ENCODE results near the gene CA4.

- TF ChIP-seq POLR2AphosphoS5 (IDR thresholded peaks at IDR 0.05; ENCODE audit: low read depth, low read length) (no peak), POLR2A (IDR thresholded peaks at IDR 0.05; ENCODE audit: low read depth, low read length) (no peak)
Measured at GRCh38 chr17:60110586-60110985, 39.2 kb upstream of the CA4 start.
